Caco-2 (cell line): Measurements from ENCODE around the gene CDK5RAP3. TPM values are rescaled to one million over a fixed set of nuclear protein-coding genes. Genes with fewer than 3 reads are reported as not detected.

Experiments
- BruUV-seq: library from RNA; stranded (reverse); fragments of 400-500 nt; replicated peaks from 2 replicates; lab custom pipeline; 2021; lab: Mats Ljungman, UMichigan
- CTCF ChIA-PET: fragments of 300-600 bp; sonication (Branson Sonifier 250); formaldehyde crosslinking; loops from one replicate; lab custom pipeline; 2022; ENCODE audit warnings: antibody characterized with exemption; lab: Charles Lee
- POLR2A ChIA-PET: fragments of 300-600 bp; sonication (Branson Sonifier 250); formaldehyde crosslinking; loops from one replicate; lab custom pipeline; 2022; ENCODE audit warnings: antibody characterized with exemption; lab: Charles Lee
- DNase-seq, 2 experiments: peaks; one replicate each; pipeline versions ENCODE4 v3.0.0 to v3.0.0-alpha.2; 2020 to 2022
- H3K27me3 ChIP-seq: replicated peaks from 2 replicates; pipeline ENCODE4 v1.6.0; 2011; ENCODE audit warnings: low read length; ENCODE audit not compliant: control insufficient read depth, insufficient read depth
- H3K36me3 ChIP-seq: 2 replicates; pipeline ENCODE4 v1.5.1; 2011; ENCODE audit warnings: low read length; ENCODE audit not compliant: control insufficient read depth, insufficient read depth
- H3K4me1 ChIP-seq: fragments of 250-450 bp; sonication (Bioruptor Pico); 2 replicates; pipeline ENCODE4 v1.5.1; 2020; ENCODE audit warnings: mild to moderate bottlenecking
- H3K4me3 ChIP-seq: 2 replicates; pipeline ENCODE4 v1.5.1; 2011; ENCODE audit warnings: low read depth, mild to moderate bottlenecking, control low read depth, low read length
- H3K9me3 ChIP-seq: fragments of 250-450 bp; sonication (Bioruptor Pico); 2 replicates; pipeline ENCODE4 v1.5.1; 2020; ENCODE audit warnings: mild to moderate bottlenecking, moderate library complexity
- H3K27ac Mint-ChIP-seq: one replicate; pipeline ENCODE4 v1.8.0; 2022; ENCODE audit warnings: mixed read lengths; ENCODE audit not compliant: unreplicated experiment
- H3K27me3 Mint-ChIP-seq: one replicate; pipeline ENCODE4 v1.8.0; 2022; ENCODE audit warnings: mixed read lengths; ENCODE audit not compliant: insufficient read depth, unreplicated experiment
- H3K36me3 Mint-ChIP-seq: one replicate; pipeline ENCODE4 v1.8.0; 2022; ENCODE audit warnings: mild to moderate bottlenecking, mixed read lengths; ENCODE audit not compliant: insufficient read depth, unreplicated experiment
- H3K4me1 Mint-ChIP-seq: one replicate; pipeline ENCODE4 v1.8.0; 2022; ENCODE audit warnings: low read depth, mixed read lengths; ENCODE audit not compliant: unreplicated experiment
- H3K4me3 Mint-ChIP-seq: one replicate; pipeline ENCODE4 v1.8.0; 2022; ENCODE audit warnings: mild to moderate bottlenecking, moderate library complexity, mixed read lengths; ENCODE audit not compliant: unreplicated experiment
- H3K9me3 Mint-ChIP-seq: one replicate; pipeline ENCODE4 v1.8.0; 2022; ENCODE audit warnings: mixed read lengths; ENCODE audit not compliant: unreplicated experiment
- CTCF ChIP-seq, 2 experiments: fragments of 200-600 bp in 1 of 2; IDR thresholded peaks; 1 replicate in 1 of 2; 2 replicates in 1 of 2; pipeline versions ENCODE4 v1.5.1 to v1.8.0; 2011 to 2022; ENCODE audit warnings: antibody characterized with exemption in 1 of 2, control low read depth in 1 of 2, inconsistent platforms in 1 of 2, low read depth in 1 of 2, low read length in 1 of 2, mild to moderate bottlenecking in 1 of 2, moderate library complexity in 1 of 2; ENCODE audit not compliant: insufficient read depth in 1 of 2, severe bottlenecking in 1 of 2, unreplicated experiment in 1 of 2
- intact Hi-C: fragments of 100-400 bp; cut with micrococcal nuclease; formaldehyde crosslinking; loops from one replicate; pipeline ENCODE4 v1.10.0; 2022; ENCODE audit not compliant: unreplicated experiment
- total RNA-seq: library from RNA; stranded (reverse); gene quantifications from 2 replicates; pipeline ENCODE4 v1.2.3, GENCODE V29; 2022

Gene CDK5RAP3
- total RNA-seq, 1 experiment from 2014 or later = 425 TPM

DNA sequence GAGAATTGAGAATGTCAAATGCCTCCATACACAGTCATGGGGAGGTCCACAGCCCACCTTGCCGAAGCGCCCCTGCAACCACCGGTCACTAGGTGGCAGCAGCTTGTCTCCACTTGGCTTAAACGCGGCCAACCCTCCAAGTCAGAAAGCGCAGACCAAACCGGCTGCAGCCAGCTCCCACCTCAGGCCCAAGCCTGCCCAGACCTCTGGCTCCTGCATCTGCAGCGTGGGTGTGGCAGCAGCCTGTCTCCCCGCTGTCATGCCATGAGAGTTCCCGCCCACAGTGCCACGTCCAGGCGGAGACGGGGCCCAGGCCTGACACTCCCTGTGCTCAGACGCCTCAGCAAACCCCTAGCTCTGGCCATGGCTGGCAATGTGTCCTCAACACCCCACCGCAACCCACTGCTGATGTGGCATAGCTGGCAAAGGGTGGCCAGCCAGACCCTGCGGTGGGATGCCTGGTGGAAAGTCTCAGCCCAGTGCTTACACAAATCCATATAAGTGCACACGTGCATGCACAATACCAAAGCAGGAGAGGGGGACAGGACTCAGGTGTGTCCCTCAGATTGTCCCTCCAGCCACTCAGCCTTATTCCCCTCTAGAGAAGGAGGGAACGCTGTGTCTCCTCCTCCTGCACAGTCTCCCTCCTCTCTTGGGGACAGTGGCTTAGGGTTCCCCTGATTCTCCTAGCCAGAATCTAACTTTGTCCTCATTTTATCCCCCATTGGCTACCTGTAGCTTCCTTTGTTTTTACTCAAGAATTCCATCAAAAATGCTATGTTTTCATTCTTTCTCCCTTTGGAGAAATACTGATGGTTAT is 55.8 kb downstream of the CDK5RAP3 start:
- Mint-ChIP-seq H3K4me3 (peak overlapping the region; percentile 87), H3K36me3 (peaks cover 13% of the 10 kb centered on the region), H3K9me3 (no peaks in the 10 kb centered on the region), H3K27ac (peak overlapping the region; percentile 89), H3K27me3 (peaks cover 15% of the 10 kb centered on the region), H3K4me1 (peaks cover 34% of the 10 kb centered on the region)
- DNase-seq = peak; percentile 97
- Histone ChIP-seq H3K4me3 (no peak overlapping the region), H3K36me3 (no peaks in the 10 kb centered on the region), H3K9me3 (no peaks in the 10 kb centered on the region), H3K27me3 (peaks cover 5% of the 10 kb centered on the region), H3K4me1 (peaks cover 26% of the 10 kb centered on the region)
- intact Hi-C loops = loop anchor here (1.0 to 10.0 kb wide), 5 partner anchors 42 to 431 kb away; no protein-coding TSS in a partner anchor
- ChIA-PET POLR2A (interaction anchor here (1.0 to 3.4 kb wide), 4 partner anchors 21 to 81 kb away, joined by 3 to 46 read pairs (median 4); partner anchors contain the start of genes NFE2L1 and SNX11), CTCF (interaction anchor here (0.5 to 3.6 kb wide), 51 partner anchors 8 to 668 kb away, joined by 3 to 225 read pairs (median 5); partner anchors contain the start of genes CBX1, CDK5RAP3, LRRC46 and MRPL10)
- no TSS peak for BruUV-seq
- TF ChIP-seq CTCF (IDR thresholded peaks at IDR 0.05; ENCODE audit: insufficient read depth in 1 of 2, low read depth in 1 of 2, low read length in 1 of 2, severe bottlenecking in 1 of 2, unreplicated experiment in 1 of 2) = peak; percentile 100

GRCh38 chr17:48027322-48027981 is 56.5 kb downstream of the CDK5RAP3 start:
- ChIA-PET CTCF (interaction anchor here (0.8 to 3.6 kb wide), 28 partner anchors 9 to 591 kb away, joined by 3 to 225 read pairs (median 5); partner anchors contain the start of genes CDK5RAP3, LRRC46, MRPL10 and NFE2L1), POLR2A (interaction anchor here (1.1 to 3.4 kb wide), 3 partner anchors 21 to 39 kb away, joined by 3 to 46 read pairs (median 4); partner anchors contain the start of gene NFE2L1)
- BruUV-seq = no TSS peak
- H3K27ac Mint-ChIP-seq = peak overlapping the region; percentile 1
- Histone ChIP-seq H3K36me3 (no peaks in the 10 kb centered on the region), H3K4me3 (no peak overlapping the region), H3K4me1 (peaks cover 26% of the 10 kb centered on the region), H3K9me3 (no peaks in the 10 kb centered on the region), H3K27me3 (peaks cover 5% of the 10 kb centered on the region)
- H3K36me3 Mint-ChIP-seq = peaks cover 13% of the 10 kb centered on the region
- no peaks in the 10 kb centered on the region for H3K9me3 Mint-ChIP-seq
- TF ChIP-seq CTCF (IDR thresholded peaks at IDR 0.05; ENCODE audit: insufficient read depth in 1 of 2, low read depth in 1 of 2, low read length in 1 of 2, severe bottlenecking in 1 of 2, unreplicated experiment in 1 of 2) = no peak
- peak overlapping the region; percentile 87 for H3K4me3 Mint-ChIP-seq
- intact Hi-C loops = loop anchor here (5.0 to 10.0 kb wide), 3 partner anchors 280 to 430 kb away; no protein-coding TSS in a partner anchor
- peaks cover 11% of the 10 kb centered on the region for H3K27me3 Mint-ChIP-seq
- H3K4me1 Mint-ChIP-seq = peaks cover 34% of the 10 kb centered on the region
- DNase-seq = peak in 1 of 2 experiments; percentile 65

DNA sequence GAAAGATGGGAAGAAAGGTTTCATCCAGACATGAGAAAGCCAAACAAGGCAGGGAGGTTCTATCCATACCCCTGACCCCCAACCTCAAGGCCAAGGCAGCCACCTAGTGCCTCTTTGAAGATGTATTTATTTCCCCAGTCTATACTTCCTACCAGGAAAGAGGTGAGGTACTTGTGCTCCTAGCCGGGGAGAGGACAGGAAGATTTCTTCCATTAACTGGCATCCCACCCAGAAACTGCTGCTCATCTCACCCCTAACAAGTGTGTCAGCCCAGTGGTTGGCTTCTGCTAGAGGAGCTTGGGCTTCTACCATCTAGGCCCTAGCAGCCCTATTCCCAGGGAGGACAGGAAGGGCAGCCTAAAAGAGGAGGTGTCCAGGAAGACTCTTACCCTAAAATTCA is 57.8 kb downstream of the CDK5RAP3 start:
- ChIA-PET POLR2A (interaction anchor here (3.4 kb wide), 1 partner anchor 19 kb away, joined by 46 read pairs; the partner anchor contains the start of gene NFE2L1), CTCF (interaction anchor here (0.9 to 1.1 kb wide), 2 partner anchors 19 to 46 kb away, joined by 4 to 6 read pairs; partner anchors contain the start of gene NFE2L1)
- Histone ChIP-seq H3K9me3 (no peaks in the 10 kb centered on the region), H3K4me3 (no peak overlapping the region), H3K4me1 (peaks cover 22% of the 10 kb centered on the region), H3K36me3 (no peaks in the 10 kb centered on the region), H3K27me3 (peaks cover 5% of the 10 kb centered on the region)
- no peaks in the 10 kb centered on the region for H3K9me3 Mint-ChIP-seq
- intact Hi-C loops = loop anchor here (5.0 to 10.0 kb wide), 3 partner anchors 279 to 429 kb away; no protein-coding TSS in a partner anchor
- H3K27ac Mint-ChIP-seq = no peak overlapping the region
- peaks cover 34% of the 10 kb centered on the region for H3K4me1 Mint-ChIP-seq
- no peak for TF ChIP-seq CTCF (IDR thresholded peaks at IDR 0.05; ENCODE audit: insufficient read depth in 1 of 2, low read depth in 1 of 2, low read length in 1 of 2, severe bottlenecking in 1 of 2, unreplicated experiment in 1 of 2)
- H3K27me3 Mint-ChIP-seq = peaks cover 7% of the 10 kb centered on the region
- no peak overlapping the region for H3K4me3 Mint-ChIP-seq
- DNase-seq = no peak
- no TSS peak for BruUV-seq
- peaks cover 13% of the 10 kb centered on the region for H3K36me3 Mint-ChIP-seq
